GM12878 (cell line): ENCODE measurements around the gene MYL7. TPM values are rescaled to one million over a fixed set of nuclear protein-coding genes. Genes with fewer than 3 reads are reported as not detected.

Experiments used
- ATAC-seq: fragments of 200-7000 bp; cut with Tn5 transposase; 3 replicates; pipeline ENCODE4 v1.9.1; 2020; ENCODE audit warnings: mild to moderate bottlenecking, moderate library complexity
- BruUV-seq: library from RNA; stranded (reverse); fragments of 400-500 nt; replicated peaks from 2 replicates; lab custom pipeline; 2021; lab: Mats Ljungman, UMichigan
- CTCF ChIA-PET: fragments of 300-600 bp; sonication (Branson Sonifier 250); formaldehyde crosslinking; extraction: SDS; loops from one replicate; lab custom pipeline; 2021; ENCODE audit warnings: inconsistent platforms; lab: Yijun Ruan, JAX
- POLR2A ChIA-PET: fragments of 350-600 bp; formaldehyde crosslinking; extraction: SDS; loops from one replicate; lab custom pipeline; 2021; ENCODE audit warnings: inconsistent platforms; lab: Charles Lee
- RAD21 ChIA-PET: fragments of 300-600 bp; sonication (Branson Sonifier 250); formaldehyde crosslinking; loops from one replicate; lab custom pipeline; 2023; ENCODE audit warnings: antibody characterized with exemption; ENCODE audit not compliant: unreplicated experiment; lab: Charles Lee
- SMC1A ChIA-PET: fragments of 300-600 bp; sonication (Branson Sonifier 250); formaldehyde crosslinking; loops from one replicate; lab custom pipeline; 2023; ENCODE audit not compliant: unreplicated experiment, uncharacterized antibody; lab: Charles Lee
- DNase-seq: peaks from one replicate; pipeline ENCODE4 v3.0.0-alpha.2; 2011; ENCODE audit warnings: low read depth, low spot score
- FAIRE-seq: peaks from 3 replicates; lab custom pipeline; 2011; peaks lifted over from hg19 to GRCh38; lab: Jason Lieb, UNC
- H2AFZ ChIP-seq: 2 replicates; pipeline ENCODE4 v1.6.0; 2011; ENCODE audit warnings: low read depth, low read length, control low read depth; ENCODE audit not compliant: control insufficient read depth
- H3K27ac ChIP-seq: 2 replicates; pipeline ENCODE4 v1.5.1; 2011; ENCODE audit warnings: control low read depth; ENCODE audit not compliant: control insufficient read depth, insufficient read depth
- H3K27me3 ChIP-seq, 2 experiments: replicated peaks in 1 of 2; 2 replicates each; pipeline versions ENCODE4 v1.6.0 to v1.6.1; 2011; ENCODE audit warnings: low read length in 1 of 2; ENCODE audit not compliant: control insufficient read depth in 2 of 2, insufficient read depth in 2 of 2
- H3K36me3 ChIP-seq, 2 experiments: 2 replicates each; pipeline ENCODE4 v1.5.1; 2011; ENCODE audit warnings: low read length in 1 of 2; ENCODE audit not compliant: control insufficient read depth in 2 of 2, insufficient read depth in 2 of 2
- H3K4me1 ChIP-seq: 2 replicates; pipeline ENCODE4 v1.6.1; 2011; ENCODE audit warnings: mild to moderate bottlenecking, low read length, moderate library complexity, mixed read lengths; ENCODE audit not compliant: control insufficient read depth, insufficient read depth
- H3K4me2 ChIP-seq: 2 replicates; pipeline ENCODE4 v1.6.0; 2011; ENCODE audit warnings: control low read depth; ENCODE audit not compliant: control insufficient read depth, insufficient read depth
- H3K4me3 ChIP-seq: fragments of 200-600 bp; sonication (generic); 2 replicates; pipeline ENCODE4 v1.5.1; 2016
- H3K79me2 ChIP-seq: 2 replicates; pipeline ENCODE4 v1.6.0; 2011; ENCODE audit warnings: low read length; ENCODE audit not compliant: control insufficient read depth, insufficient read depth
- H3K9ac ChIP-seq: 2 replicates; pipeline ENCODE4 v1.8.0; 2011; ENCODE audit warnings: low read length, control low read depth, mixed read lengths; ENCODE audit not compliant: control insufficient read depth, insufficient read depth
- H3K9me3 ChIP-seq: replicated peaks from 3 replicates; pipeline ENCODE4 v1.5.1; 2011; ENCODE audit warnings: mild to moderate bottlenecking, low read length; ENCODE audit not compliant: control insufficient read depth, insufficient read depth
- H4K20me1 ChIP-seq: 2 replicates; pipeline ENCODE4 v1.6.0; 2011; ENCODE audit not compliant: control insufficient read depth, insufficient read depth
- ATF7 ChIP-seq: fragments of 450-650 bp; IDR thresholded peaks from 2 replicates; pipeline ENCODE4 v1.6.1; 2016; ENCODE audit warnings: low read depth, mild to moderate bottlenecking
- PKNOX1 ChIP-seq: fragments of 450-650 bp; IDR thresholded peaks from 2 replicates; pipeline ENCODE4 v1.6.1; 2016; ENCODE audit warnings: mild to moderate bottlenecking
- TBL1XR1 ChIP-seq: IDR thresholded peaks from 2 replicates; pipeline ENCODE4 v1.6.1; 2012; ENCODE audit warnings: low read depth, low read length, improper control_type of control experiment
- WGBS: methylation state at CpG from one replicate; pipeline ENCODE4 v1.1.6; 2016; ENCODE audit warnings: low lambda C conversion rate; ENCODE audit not compliant: insufficient replicate concordance, insufficient coverage; ENCODE audit errors: missing lambda C conversion rate; 5-methylcytosine and 5-hydroxymethylcytosine counted together
- in situ Hi-C: fragments of 300-500 bp; cut with MboI; formaldehyde crosslinking; loops from 9 replicates; pipeline ENCODE4 v1.14.3; 2018; ENCODE audit warnings: mixed read lengths
- intact Hi-C: fragments of 100-400 bp; cut with micrococcal nuclease; formaldehyde crosslinking; loops from one replicate; pipeline ENCODE4 v1.14.2; 2022; ENCODE audit not compliant: unreplicated experiment
- polyA plus RNA-seq, 11 experiments: library from polyadenylated mRNA; depleted of rRNA in 4 of 11; unstranded in 6 of 11; stranded (reverse) in 5 of 11; fragments of >200 nt; fragmentation: Nextera tagmentation in 4 of 11; fragmentation: Illumina TruSeq in 1 of 11; extraction: Ambion mirVana in 4 of 11; extraction: Trizol in 1 of 11; gene quantifications; 1 replicate in 1 of 11; 2 replicates in 10 of 11; pipeline versions ENCODE4 v1.2.1 to v1.2.3, GENCODE V29; 2011 to 2016; ENCODE audit warnings: inconsistent platforms in 2 of 11, missing spikeins in 2 of 11, low read depth in 1 of 11
- total RNA-seq, 4 experiments: library from RNA; depleted of rRNA in 3 of 4; stranded (reverse); fragments of >200 nt in 3 of 4; fragmentation: Illumina TruSeq in 1 of 4; extraction: Trizol in 1 of 4; gene quantifications; 2 replicates each; pipeline versions ENCODE4 v1.2.1 to v1.2.3, GENCODE V29; 2013 to 2021

Gene MYL7
- total and polyA plus RNA-seq, 10 of the 15 experiments (the other 5 are each of a cell fraction or from before 2014, with no cell fraction given), result 1.9 TPM; not detected in 9

GRCh38 chr7:44103566-44103922 lies 37.6 kb downstream of the MYL7 start:
- BruUV-seq, result no TSS peak
- no peak for TF ChIP-seq TBL1XR1
- 75% methylated on average over 8 of the region's 8 CpGs for WGBS
- DNase-seq (no peak), ATAC-seq (no peak), FAIRE-seq (no peak)
- Histone ChIP-seq H2AFZ (no peak overlapping the region), H3K27me3 (peaks cover 11 to 15% of the 10 kb centered on the region in 2 experiments), H3K79me2 (no peaks in the 10 kb centered on the region), H3K36me3 (no peaks in the 10 kb centered on the region), H3K9ac (no peak overlapping the region), H3K4me2 (no peak overlapping the region), H3K4me1 (no peaks in the 10 kb centered on the region), H3K27ac (no peak overlapping the region), H4K20me1 (no peaks in the 10 kb centered on the region), H3K4me3 (no peak overlapping the region), H3K9me3 (no peaks in the 10 kb centered on the region)
- intact Hi-C loops, result no loop called here
- SMC1A ChIA-PET, result no interaction called here
- CTCF ChIA-PET, result no interaction called here
- in situ Hi-C loops, result no loop called here
- RAD21 ChIA-PET, result no interaction called here
- POLR2A ChIA-PET, result no interaction called here

GRCh38 chr7:44102846-44103565 lies 38.1 kb downstream of the MYL7 start:
- no peaks in the 10 kb centered on the region for H3K36me3 ChIP-seq
- H3K4me1 ChIP-seq, result no peaks in the 10 kb centered on the region
- peaks cover 11 to 15% of the 10 kb centered on the region in 2 experiments for H3K27me3 ChIP-seq
- RAD21 ChIA-PET, result no interaction called here
- H4K20me1 ChIP-seq, result no peaks in the 10 kb centered on the region
- in situ Hi-C loops, result no loop called here
- no TSS peak for BruUV-seq
- no peaks in the 10 kb centered on the region for H3K9me3 ChIP-seq
- H3K27ac ChIP-seq, result no peak overlapping the region
- ATAC-seq (no peak), FAIRE-seq (no peak), DNase-seq (no peak)
- H3K9ac ChIP-seq, result no peak overlapping the region
- CTCF ChIA-PET, result interaction anchor here (1.3 kb wide), 1 partner anchor 93 kb away, joined by 3 read pairs; no protein-coding TSS in a partner anchor
- SMC1A ChIA-PET, result no interaction called here
- no peak overlapping the region for H2AFZ ChIP-seq
- no peaks in the 10 kb centered on the region for H3K79me2 ChIP-seq
- POLR2A ChIA-PET, result no interaction called here
- 56% methylated on average over 8 of the region's 8 CpGs for WGBS
- intact Hi-C loops, result no loop called here
- H3K4me3 ChIP-seq, result no peak overlapping the region
- no peak overlapping the region for H3K4me2 ChIP-seq
- TF ChIP-seq ATF7 (no peak), PKNOX1 (peak; percentile 31; the same call in 1 of the 2 replicates)
